Upper lobe of left lung (tissue), 6 donors: ENCODE results near the gene IFNLR1. TPM values are rescaled to one million over a fixed set of nuclear protein-coding genes. Genes with fewer than 3 reads are reported as not detected.

ENCODE experiments used
- ATAC-seq, 2 donors: fragments of 200-7000 bp; cut with Tn5 transposase; one replicate each; pipeline ENCODE4 v1.9.1; 2022; ENCODE audit warnings: mild to moderate bottlenecking in 2 of 2, moderate library complexity in 2 of 2; ENCODE audit not compliant: low FRiP score in 2 of 2
- DNase-seq, 2 donors: peaks; one replicate each; pipeline ENCODE4 v3.0.0-alpha.2; 2019 to 2020
- H3K27ac ChIP-seq, 4 donors: fragments of 200-600 bp; sonication (generic); one replicate each; pipeline ENCODE4 v1.5.1; 2016 to 2019
- H3K27me3 ChIP-seq, 4 donors: fragments of 200-600 bp; sonication (generic); one replicate each; pipeline ENCODE4 v1.5.1; 2017 to 2019
- H3K36me3 ChIP-seq, 4 donors: fragments of 200-600 bp; sonication (generic); one replicate each; pipeline ENCODE4 v1.5.1; 2016 to 2019
- H3K4me1 ChIP-seq, 4 donors: fragments of 200-600 bp; sonication (generic); one replicate each; pipeline ENCODE4 v1.5.1; 2018 to 2019
- H3K4me3 ChIP-seq, 4 donors: fragments of 200-600 bp; sonication (generic); one replicate each; pipeline ENCODE4 v1.5.1; 2017 to 2019; ENCODE audit warnings: mild to moderate bottlenecking in 2 of 4, moderate library complexity in 1 of 4
- H3K9me3 ChIP-seq, 4 donors: fragments of 200-600 bp; sonication (generic); one replicate each; pipeline ENCODE4 v1.5.1; 2018 to 2019
- EP300 ChIP-seq, 4 donors: sonication (generic); formaldehyde crosslinking; IDR thresholded peaks; one replicate each; pipeline ENCODE4 v1.5.1; 2017; ENCODE audit warnings: antibody characterized with exemption in 4 of 4, control low read depth in 2 of 4
- POLR2A ChIP-seq, 4 donors: fragments of 450-650 bp; IDR thresholded peaks; one replicate each; pipeline ENCODE4 v1.5.1; 2016 to 2017; ENCODE audit warnings: antibody characterized with exemption in 4 of 4, mild to moderate bottlenecking in 2 of 4
- POLR2AphosphoS5 ChIP-seq, 2 donors: sonication (generic); formaldehyde crosslinking; IDR thresholded peaks; one replicate each; pipeline ENCODE4 v1.5.1; 2017; ENCODE audit warnings: antibody characterized with exemption in 2 of 2
- WGBS, 2 donors: methylation state at CpG; one replicate each; pipeline ENCODE4 v1.1.5; 2017 to 2018; 5-methylcytosine and 5-hydroxymethylcytosine counted together
- total RNA-seq, 6 donors: library from RNA; depleted of rRNA in 4 of 6; stranded (reverse); fragments of >200 nt in 4 of 6; gene quantifications; one replicate each; pipeline versions ENCODE4 v1.1.0 to v1.2.1, GENCODE V29; 2016 to 2021
- TF ChIP-seq, protein P1 (sequence below), 6 experiments: fragments of 450-650 bp in 4 of 6; fragments of 200-600 bp in 2 of 6; sonication (generic) in 2 of 6; IDR thresholded peaks; one replicate each; pipeline ENCODE4 v1.5.1; 2016 to 2019; ENCODE audit warnings: antibody characterized with exemption in 6 of 6
- donor health status: DM: no; HTN: no; CAD: no; lungs with moderate emphysema.
- donor health status: DM: no; HTN: yes; CAD: no; lungs with severe emphysema.

Gene IFNLR1
- total RNA-seq, 6 donors from 2014 or later, result 4.1 to 15.5 (median 6.8) TPM

- H3K27ac ChIP-seq, result no peak overlapping the region
- WGBS, 2 donors, result 79 to 85% methylated on average over 7 of the region's 7 CpGs
- H3K4me1 ChIP-seq, result no peaks in the 10 kb centered on the region
- no peaks in the 10 kb centered on the region for H3K9me3 ChIP-seq
- no peak for ATAC-seq
- TF ChIP-seq POLR2AphosphoS5 (IDR thresholded peaks at IDR 0.05), result no peak
- TF ChIP-seq POLR2A (IDR thresholded peaks at IDR 0.05), result no peak
- no peak for TF ChIP-seq EP300 (IDR thresholded peaks at IDR 0.05)
- TF ChIP-seq, protein P1, sequence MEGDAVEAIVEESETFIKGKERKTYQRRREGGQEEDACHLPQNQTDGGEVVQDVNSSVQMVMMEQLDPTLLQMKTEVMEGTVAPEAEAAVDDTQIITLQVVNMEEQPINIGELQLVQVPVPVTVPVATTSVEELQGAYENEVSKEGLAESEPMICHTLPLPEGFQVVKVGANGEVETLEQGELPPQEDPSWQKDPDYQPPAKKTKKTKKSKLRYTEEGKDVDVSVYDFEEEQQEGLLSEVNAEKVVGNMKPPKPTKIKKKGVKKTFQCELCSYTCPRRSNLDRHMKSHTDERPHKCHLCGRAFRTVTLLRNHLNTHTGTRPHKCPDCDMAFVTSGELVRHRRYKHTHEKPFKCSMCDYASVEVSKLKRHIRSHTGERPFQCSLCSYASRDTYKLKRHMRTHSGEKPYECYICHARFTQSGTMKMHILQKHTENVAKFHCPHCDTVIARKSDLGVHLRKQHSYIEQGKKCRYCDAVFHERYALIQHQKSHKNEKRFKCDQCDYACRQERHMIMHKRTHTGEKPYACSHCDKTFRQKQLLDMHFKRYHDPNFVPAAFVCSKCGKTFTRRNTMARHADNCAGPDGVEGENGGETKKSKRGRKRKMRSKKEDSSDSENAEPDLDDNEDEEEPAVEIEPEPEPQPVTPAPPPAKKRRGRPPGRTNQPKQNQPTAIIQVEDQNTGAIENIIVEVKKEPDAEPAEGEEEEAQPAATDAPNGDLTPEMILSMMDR (IDR thresholded peaks at IDR 0.05), result no peak
- no peaks in the 10 kb centered on the region for H3K27me3 ChIP-seq
- no peak for DNase-seq
- no peak overlapping the region for H3K4me3 ChIP-seq
- no peaks in the 10 kb centered on the region for H3K36me3 ChIP-seq
Observed at GRCh38 chr1:24168245-24168644, 18.8 kb downstream of the IFNLR1 start.

DNA sequence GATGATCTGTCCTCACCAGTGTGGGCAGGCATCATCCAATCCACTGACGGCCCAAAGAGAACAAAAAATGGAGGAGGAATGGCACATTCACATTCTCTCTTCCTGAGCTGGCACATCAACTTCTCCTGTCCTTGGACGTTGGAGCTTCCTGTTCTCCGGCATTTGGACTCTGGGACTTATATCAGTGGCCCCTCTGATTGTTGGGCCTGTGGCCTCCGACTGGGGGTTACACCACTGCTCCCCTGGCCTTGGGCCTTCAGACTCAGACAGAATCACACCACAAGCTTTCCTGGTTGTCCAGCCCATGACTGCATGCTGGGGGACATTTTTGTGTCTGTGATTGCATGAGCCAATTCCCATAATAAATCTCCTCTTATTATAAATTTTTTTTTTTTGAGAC is 20.1 kb downstream of the IFNLR1 start:
- Histone ChIP-seq H3K4me1 (no peaks in the 10 kb centered on the region), H3K27ac (no peak overlapping the region), H3K9me3 (no peaks in the 10 kb centered on the region), H3K4me3 (no peak overlapping the region), H3K36me3 (no peaks in the 10 kb centered on the region), H3K27me3 (no peaks in the 10 kb centered on the region)
- ATAC-seq (no peak), DNase-seq (no peak)
- TF ChIP-seq EP300 (IDR thresholded peaks at IDR 0.05) (no peak), POLR2AphosphoS5 (IDR thresholded peaks at IDR 0.05) (no peak)
- WGBS, 2 donors, result 56 to 62% methylated on average over 4 of the region's 4 CpGs

DNA sequence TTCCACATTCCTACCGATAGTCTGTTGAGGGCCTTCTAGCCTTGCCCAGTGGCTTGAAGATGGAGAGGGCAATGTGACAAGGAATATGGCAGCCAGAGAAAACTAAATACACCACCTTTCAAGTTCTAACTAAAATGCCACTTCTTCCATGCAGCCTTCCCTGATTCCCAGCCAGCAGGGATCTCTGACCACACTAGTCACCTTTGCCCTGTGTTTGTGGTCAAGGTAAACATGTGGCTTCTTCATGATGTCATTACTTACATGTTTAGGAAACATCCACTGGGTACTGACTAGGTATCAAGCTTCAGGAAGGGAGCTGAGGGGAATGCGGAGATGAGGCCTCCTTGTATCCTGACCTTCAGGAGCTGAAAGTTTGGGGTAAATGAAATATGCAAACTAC is 21.6 kb downstream of the IFNLR1 start:
- Histone ChIP-seq H3K27me3 (no peaks in the 10 kb centered on the region), H3K4me3 (no peak overlapping the region), H3K27ac (no peak overlapping the region), H3K4me1 (no peaks in the 10 kb centered on the region), H3K9me3 (no peaks in the 10 kb centered on the region), H3K36me3 (no peaks in the 10 kb centered on the region)
- DNase-seq (no peak), ATAC-seq (no peak)
- TF ChIP-seq POLR2AphosphoS5 (IDR thresholded peaks at IDR 0.05) (no peak), EP300 (IDR thresholded peaks at IDR 0.05) (no peak), POLR2A (IDR thresholded peaks at IDR 0.05) (no peak)
- TF ChIP-seq, protein P1 (IDR thresholded peaks at IDR 0.05), result no peak
- 90 to 98% methylated on average over 2 of the region's 2 CpGs for WGBS, 2 donors

DNA sequence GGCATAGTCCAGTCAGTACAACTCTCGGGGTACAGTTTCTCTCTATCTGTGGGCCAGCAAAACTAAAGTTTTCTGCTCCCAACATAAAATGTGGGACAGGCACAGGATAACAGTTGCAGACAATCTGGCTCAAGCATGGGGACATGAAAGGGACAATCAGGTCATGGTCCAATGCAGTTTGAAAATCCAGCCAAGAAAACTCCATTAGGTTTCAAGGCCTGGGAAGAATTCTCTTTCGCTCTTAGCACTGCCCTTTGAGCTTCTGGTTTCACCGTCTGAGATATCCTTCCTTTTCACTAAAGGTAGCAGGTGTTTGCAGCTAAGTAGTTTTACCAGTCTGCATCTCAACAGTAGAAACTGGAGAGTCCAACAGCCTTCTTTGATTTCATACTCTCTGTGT is 23.1 kb downstream of the IFNLR1 start:
- H3K27ac ChIP-seq, result no peak overlapping the region
- TF ChIP-seq, protein P1 (IDR thresholded peaks at IDR 0.05), result no peak
- no peak for TF ChIP-seq EP300 (IDR thresholded peaks at IDR 0.05)
- no peak for TF ChIP-seq POLR2A (IDR thresholded peaks at IDR 0.05)
- TF ChIP-seq POLR2AphosphoS5 (IDR thresholded peaks at IDR 0.05), result no peak
- no peak for DNase-seq
- 93 to 96% methylated on average over 3 of the region's 3 CpGs for WGBS, 2 donors
- ATAC-seq, result no peak
- no peaks in the 10 kb centered on the region for H3K4me1 ChIP-seq
- H3K27me3 ChIP-seq, result no peaks in the 10 kb centered on the region
- H3K4me3 ChIP-seq, result no peak overlapping the region
- H3K36me3 ChIP-seq, result no peaks in the 10 kb centered on the region
- no peaks in the 10 kb centered on the region for H3K9me3 ChIP-seq

GRCh38 chr1:24162201-24162600 is 24.9 kb downstream of the IFNLR1 start:
- H3K27ac ChIP-seq, result no peak overlapping the region
- H3K9me3 ChIP-seq, result no peaks in the 10 kb centered on the region
- DNase-seq (no peak), ATAC-seq (no peak)
- peaks cover 0 to 5% (median 0%) of the 10 kb centered on the region in 4 donors for H3K36me3 ChIP-seq
- TF ChIP-seq, protein P1 (IDR thresholded peaks at IDR 0.05), result no peak
- no peak overlapping the region for H3K4me3 ChIP-seq
- H3K4me1 ChIP-seq, result no peaks in the 10 kb centered on the region
- H3K27me3 ChIP-seq, result no peaks in the 10 kb centered on the region
- WGBS, 2 donors, result 47 to 65% methylated on average over 5 of the region's 5 CpGs
